Sigmoid colon (tissue), 4 donors: ENCODE measurements around the gene MAMDC2.

ENCODE experiments used
- POLR2AphosphoS5 ChIP-seq, 4 donors: sonication (generic); formaldehyde crosslinking; IDR thresholded peaks; one replicate each; pipeline ENCODE4 v1.6.1; 2017; ENCODE audit warnings: antibody characterized with exemption in 4 of 4
- TF ChIP-seq, protein P1 (sequence below), 4 experiments: fragments of 450-650 bp in 3 of 4; fragments of 200-600 bp in 1 of 4; IDR thresholded peaks; one replicate each; pipeline ENCODE4 v1.5.1; 2016 to 2019; ENCODE audit warnings: antibody characterized with exemption in 4 of 4, mild to moderate bottlenecking in 3 of 4, moderate library complexity in 2 of 4

DNA sequence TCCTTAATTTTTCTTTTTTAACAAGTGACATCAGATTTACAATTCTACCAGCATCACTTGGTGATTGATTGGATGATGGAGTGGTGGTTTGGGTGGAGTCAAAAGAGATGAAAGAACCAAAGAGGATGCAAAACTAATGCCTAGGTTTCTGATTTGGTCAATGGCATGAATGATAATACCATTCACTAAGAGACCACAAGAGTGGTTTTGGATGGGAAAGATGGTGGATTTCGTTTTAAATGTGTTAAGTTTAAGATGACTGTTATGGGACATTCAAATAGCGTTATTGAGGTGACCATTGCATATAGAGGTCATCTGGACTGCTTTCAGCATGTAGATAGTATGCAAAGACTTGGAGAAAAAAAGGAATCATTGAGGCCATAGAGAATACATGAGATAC, 218.7 kb downstream of the MAMDC2 start:
- TF ChIP-seq, protein P1, sequence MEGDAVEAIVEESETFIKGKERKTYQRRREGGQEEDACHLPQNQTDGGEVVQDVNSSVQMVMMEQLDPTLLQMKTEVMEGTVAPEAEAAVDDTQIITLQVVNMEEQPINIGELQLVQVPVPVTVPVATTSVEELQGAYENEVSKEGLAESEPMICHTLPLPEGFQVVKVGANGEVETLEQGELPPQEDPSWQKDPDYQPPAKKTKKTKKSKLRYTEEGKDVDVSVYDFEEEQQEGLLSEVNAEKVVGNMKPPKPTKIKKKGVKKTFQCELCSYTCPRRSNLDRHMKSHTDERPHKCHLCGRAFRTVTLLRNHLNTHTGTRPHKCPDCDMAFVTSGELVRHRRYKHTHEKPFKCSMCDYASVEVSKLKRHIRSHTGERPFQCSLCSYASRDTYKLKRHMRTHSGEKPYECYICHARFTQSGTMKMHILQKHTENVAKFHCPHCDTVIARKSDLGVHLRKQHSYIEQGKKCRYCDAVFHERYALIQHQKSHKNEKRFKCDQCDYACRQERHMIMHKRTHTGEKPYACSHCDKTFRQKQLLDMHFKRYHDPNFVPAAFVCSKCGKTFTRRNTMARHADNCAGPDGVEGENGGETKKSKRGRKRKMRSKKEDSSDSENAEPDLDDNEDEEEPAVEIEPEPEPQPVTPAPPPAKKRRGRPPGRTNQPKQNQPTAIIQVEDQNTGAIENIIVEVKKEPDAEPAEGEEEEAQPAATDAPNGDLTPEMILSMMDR (IDR thresholded peaks at IDR 0.05): no peak
- no peak for TF ChIP-seq POLR2AphosphoS5 (IDR thresholded peaks at IDR 0.05)
